GM13976 (cell line): ENCODE data around the gene SEZ6L2.
"Not testable (repeated sequence)": the region's sequence is repeated elsewhere in the genome, so short reads cannot be mapped to it uniquely, and the experiment has no call there.

Experiments used
- DNase-seq: peaks from one replicate; pipeline ENCODE4 v3.0.0; 2012; ENCODE audit warnings: low spot score
- in situ Hi-C: fragments of 300-500 bp; cut with MboI; formaldehyde crosslinking; loops from one replicate; pipeline ENCODE4 v1.12.0; 2022; ENCODE audit warnings: low sequenced_read_pairs, mixed read lengths, inconsistent platforms; ENCODE audit not compliant: unreplicated experiment
- TF ChIP-seq, protein P1 (sequence below): IDR thresholded peaks from 2 replicates; pipeline ENCODE4 v1.5.1; 2012; ENCODE audit warnings: borderline replicate concordance, mild to moderate bottlenecking; ENCODE audit not compliant: insufficient read depth; ENCODE audit errors: extremely low read depth, missing control alignments, control extremely low read depth

Gene SEZ6L2

GRCh38 chr16:29911676-29912010, 12.3 kb upstream of the SEZ6L2 start:
- TF ChIP-seq, protein P1, sequence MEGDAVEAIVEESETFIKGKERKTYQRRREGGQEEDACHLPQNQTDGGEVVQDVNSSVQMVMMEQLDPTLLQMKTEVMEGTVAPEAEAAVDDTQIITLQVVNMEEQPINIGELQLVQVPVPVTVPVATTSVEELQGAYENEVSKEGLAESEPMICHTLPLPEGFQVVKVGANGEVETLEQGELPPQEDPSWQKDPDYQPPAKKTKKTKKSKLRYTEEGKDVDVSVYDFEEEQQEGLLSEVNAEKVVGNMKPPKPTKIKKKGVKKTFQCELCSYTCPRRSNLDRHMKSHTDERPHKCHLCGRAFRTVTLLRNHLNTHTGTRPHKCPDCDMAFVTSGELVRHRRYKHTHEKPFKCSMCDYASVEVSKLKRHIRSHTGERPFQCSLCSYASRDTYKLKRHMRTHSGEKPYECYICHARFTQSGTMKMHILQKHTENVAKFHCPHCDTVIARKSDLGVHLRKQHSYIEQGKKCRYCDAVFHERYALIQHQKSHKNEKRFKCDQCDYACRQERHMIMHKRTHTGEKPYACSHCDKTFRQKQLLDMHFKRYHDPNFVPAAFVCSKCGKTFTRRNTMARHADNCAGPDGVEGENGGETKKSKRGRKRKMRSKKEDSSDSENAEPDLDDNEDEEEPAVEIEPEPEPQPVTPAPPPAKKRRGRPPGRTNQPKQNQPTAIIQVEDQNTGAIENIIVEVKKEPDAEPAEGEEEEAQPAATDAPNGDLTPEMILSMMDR: no peak
- in situ Hi-C loops: loop anchor here (10.0 kb wide), 1 partner anchor 63 kb away; the partner anchor contains the start of gene TAOK2

GRCh38 chr16:29910819-29911675, 11.7 kb upstream of the SEZ6L2 start:
- TF ChIP-seq, protein P1: no peak
- in situ Hi-C loops: loop anchor here (10.0 kb wide), 1 partner anchor 64 kb away; the partner anchor contains the start of gene TAOK2
- DNase-seq: no peak

More at GRCh38 chr16:29911676-29912010, 12.3 kb upstream of the SEZ6L2 start:
- DNase-seq: no peak

GRCh38 chr16:29909851-29910250, 10.5 kb upstream of the SEZ6L2 start:
- in situ Hi-C loops: loop anchor here (10.0 kb wide), 1 partner anchor 65 kb away; the partner anchor contains the start of gene TAOK2
- DNase-seq: not testable (repeated sequence)

DNA sequence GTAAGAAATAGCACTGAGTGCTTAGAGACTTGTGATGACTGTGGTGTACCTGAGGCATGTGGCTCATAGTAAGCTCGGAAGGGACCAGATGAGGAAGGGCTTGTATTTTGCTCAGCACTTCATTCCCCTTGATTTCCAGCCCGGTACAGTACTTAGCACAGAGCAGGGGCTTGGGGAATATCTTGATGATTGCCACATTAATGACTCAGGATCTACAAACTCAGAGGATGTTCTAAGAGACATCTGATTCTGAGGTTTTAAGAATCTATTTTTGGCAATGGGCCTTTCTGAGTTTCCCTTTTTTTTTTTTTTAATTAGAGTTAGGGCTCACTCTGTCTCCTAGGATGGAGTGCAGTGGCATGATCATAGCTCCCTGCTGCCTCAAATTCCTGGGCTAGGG, 10.0 kb upstream of the SEZ6L2 start:
- in situ Hi-C loops: no loop called here
- DNase-seq: no peak
- TF ChIP-seq, protein P1: no peak

DNA sequence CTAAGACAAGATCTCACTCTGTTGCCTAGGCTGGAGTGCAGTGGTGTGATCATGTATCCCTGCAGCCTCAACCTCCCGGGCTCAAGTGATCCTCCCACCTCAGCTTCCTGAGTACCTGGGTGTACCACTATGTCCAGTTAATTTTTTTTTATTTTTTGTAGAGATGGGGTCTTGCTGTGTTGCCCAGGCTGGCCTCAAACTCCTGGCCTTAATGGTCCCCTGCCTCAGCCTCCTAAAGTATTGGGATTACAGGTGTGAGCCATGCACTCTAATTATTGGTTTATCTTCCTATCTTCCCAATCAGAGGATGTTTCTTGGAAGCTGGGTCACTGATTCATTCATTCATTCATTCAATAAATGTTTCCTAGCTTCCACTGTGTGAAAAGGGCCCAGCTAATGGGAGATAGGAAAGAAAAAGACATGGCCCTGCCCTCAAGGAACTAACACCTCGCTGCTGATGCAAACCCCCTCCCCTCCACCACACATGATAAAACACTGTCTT, 9.4 kb upstream of the SEZ6L2 start:
- DNase-seq: no peak
- TF ChIP-seq, protein P1: no peak
- in situ Hi-C loops: no loop called here

- TF ChIP-seq, protein P1: no peak
- in situ Hi-C loops: no loop called here
These were observed 8.6 kb upstream of the SEZ6L2 start for GRCh38 chr16:29907973-29908372.

More at GRCh38 chr16:29907973-29908372, 8.6 kb upstream of the SEZ6L2 start:
- no peak for DNase-seq
